Smooth muscle cell of trachea (primary cell): ENCODE measurements around the gene KRT10. TPM values are rescaled to one million over a fixed set of nuclear protein-coding genes. Genes with fewer than 3 reads are reported as not detected.

Experiments used
- total RNA-seq: library from RNA; depleted of rRNA; stranded (reverse); fragments of >200 nt; gene quantifications from 2 replicates; pipeline ENCODE4 v1.2.1, GENCODE V29; 2014

The KRT10 gene
- 1.5 and 3.5 TPM in 2 replicates for total RNA-seq

DNA sequence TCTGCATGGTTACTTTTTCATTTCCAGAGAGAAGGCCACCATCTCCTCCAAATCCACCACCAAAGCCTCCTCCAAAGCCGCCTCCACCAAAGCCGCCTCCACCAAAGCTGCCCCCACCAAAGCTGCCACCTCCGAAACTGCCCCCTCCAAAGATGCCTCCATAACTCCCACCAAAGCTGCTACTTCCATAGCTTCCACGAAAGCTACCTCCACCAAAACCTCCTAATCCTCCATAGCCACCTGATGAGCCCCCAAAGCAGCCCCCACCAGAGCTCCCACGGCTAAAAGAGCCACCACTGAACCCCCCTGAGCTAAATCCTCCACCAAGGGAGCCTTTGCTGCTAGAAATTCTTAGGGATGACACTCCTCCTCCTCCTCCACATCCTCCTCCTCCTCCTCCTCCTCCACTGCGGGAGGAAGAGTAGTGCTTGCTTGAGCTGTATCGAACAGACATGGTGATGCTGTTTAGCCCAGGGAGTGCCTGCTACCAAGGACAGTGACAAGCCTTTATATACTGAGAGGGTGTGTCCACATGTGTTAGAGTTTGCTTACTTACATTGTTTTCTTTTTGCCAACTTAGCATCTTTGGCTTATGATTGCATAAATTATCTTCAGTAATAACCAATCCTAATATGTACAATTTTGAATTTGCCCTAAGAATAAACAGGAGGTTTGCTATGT, at the start of gene KRT10:
Gene KRT10 (minus strand): TSS at position 483 of the 681 bp plus-strand sequence. CDS start 29 bp downstream, at position 454.

DNA sequence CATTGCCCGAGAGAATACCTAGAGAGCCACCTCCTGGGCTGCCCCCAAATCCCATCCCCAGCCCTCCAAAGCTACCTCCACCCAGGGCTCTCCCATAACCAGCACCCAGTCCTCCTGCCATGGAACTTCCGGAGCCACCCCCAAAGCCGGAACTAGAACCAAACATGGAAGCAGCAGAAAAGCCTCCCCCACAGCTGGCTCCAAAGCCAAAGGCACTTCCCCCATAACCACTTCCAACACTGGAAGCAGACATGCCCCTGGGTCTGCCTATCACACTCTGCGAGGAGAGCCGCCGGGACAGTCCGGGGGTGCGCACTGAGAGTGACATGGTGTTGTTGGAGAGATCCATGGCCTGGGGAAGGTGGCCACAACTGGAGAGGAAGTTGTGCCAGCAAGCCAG, 44.4 kb upstream of the KRT10 start, which contains the start of gene KRT12:
Gene KRT12 (minus strand): TSS at position 386 of the 400 bp plus-strand sequence. CDS start 37 bp downstream, at position 349.

DNA sequence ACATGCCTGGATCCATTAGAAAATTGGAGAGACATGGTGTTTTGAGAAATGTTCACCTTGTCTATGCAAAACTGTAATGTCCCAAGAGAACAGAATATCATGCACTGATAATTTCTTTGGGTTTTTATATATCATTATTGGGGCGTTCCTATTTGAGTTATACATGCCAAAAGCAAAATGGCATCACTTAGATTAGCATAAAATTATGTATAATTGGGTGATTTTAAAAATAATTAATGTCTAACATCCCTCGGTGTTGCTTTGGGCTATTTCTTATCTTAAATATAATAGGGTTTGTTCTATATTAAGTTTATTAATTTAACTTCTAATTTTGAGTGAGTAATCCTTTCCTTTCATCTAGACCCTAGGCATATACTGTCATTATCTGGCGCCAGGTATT, 22.6 kb downstream of the KRT10 start, which contains the start of gene KRT28:
Gene KRT28 (minus strand): TSS at position 101 of the 400 bp plus-strand sequence. CDS start 66 bp downstream, at position 35.

DNA sequence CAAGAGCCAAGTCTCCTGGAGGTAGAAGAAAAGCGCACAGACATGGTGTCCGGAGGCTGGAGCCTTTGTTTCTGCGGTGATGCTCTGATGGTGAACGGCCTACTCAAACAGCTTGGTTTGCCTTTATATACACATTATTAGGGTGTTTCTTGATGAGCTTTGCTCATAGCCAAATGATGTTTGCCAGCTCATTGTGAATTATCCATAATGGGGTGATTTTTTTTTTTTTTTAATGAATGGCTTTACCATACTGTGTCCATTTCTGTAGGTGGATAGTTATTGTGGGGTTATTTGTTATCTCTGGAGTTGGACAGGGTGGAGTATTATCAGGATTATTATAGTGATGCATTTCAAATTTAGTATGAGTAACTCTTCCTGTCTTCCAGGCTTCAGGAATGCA, 40.0 kb downstream of the KRT10 start, which contains the start of gene KRT27:
Gene KRT27 (minus strand): TSS at position 101 of the 400 bp plus-strand sequence. CDS start 57 bp downstream, at position 44.

DNA sequence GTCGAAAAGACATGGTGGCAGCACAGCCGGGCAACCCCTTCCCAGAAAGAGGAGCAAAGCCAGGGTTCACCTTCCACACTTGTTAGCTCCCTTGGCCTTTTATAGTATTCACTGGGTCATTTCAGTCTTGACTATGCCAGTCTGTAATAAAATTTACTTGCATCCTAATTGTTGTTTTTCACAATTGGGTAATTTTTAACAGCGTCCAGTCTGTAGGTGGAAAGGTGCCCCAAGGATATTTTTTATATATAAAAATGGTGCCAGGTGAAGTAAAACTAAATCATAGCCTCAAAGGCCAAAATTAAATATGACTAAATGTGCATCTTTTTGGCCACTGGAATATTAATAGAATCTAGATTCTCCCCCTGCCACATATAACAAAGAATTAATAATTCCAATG, 50.3 kb downstream of the KRT10 start, which contains the start of gene KRT26:
Gene KRT26 (minus strand): TSS at position 101 of the 400 bp plus-strand sequence. CDS start 88 bp downstream, at position 13.

Other genes with a start within 250 kb of the KRT10 start
- 82.4 and 89.9 TPM in 2 replicates for gene SMARCE1, start 174.8 kb downstream of the KRT10 start, total RNA-seq
- not detected in 2 replicates for gene KRT222, start 157.4 kb downstream of the KRT10 start, total RNA-seq
- gene KRT24, start 118.9 kb downstream of the KRT10 start, total RNA-seq = not detected in 2 replicates
- not detected in 2 replicates for gene KRT25, start 67.3 kb downstream of the KRT10 start, total RNA-seq
- not detected in 2 replicates for gene KRT26, start 50.4 kb downstream of the KRT10 start, total RNA-seq
- gene KRT27, start 40.1 kb downstream of the KRT10 start, total RNA-seq = not detected in 2 replicates
- not detected in 2 replicates for gene KRT28, start 22.7 kb downstream of the KRT10 start, total RNA-seq
- gene KRT12, start 44.6 kb upstream of the KRT10 start, total RNA-seq = not detected in 2 replicates
- not detected in 2 replicates for gene KRT20, start 62.6 kb upstream of the KRT10 start, total RNA-seq
- 0.17 and 0.87 TPM in 2 replicates for gene KRT23, start 115.0 kb upstream of the KRT10 start, total RNA-seq
- not detected in 2 replicates for gene KRT39, start 144.3 kb upstream of the KRT10 start, total RNA-seq
- not detected in 2 replicates for gene KRT40, start 161.7 kb upstream of the KRT10 start, total RNA-seq
- gene KRTAP3-3, start 171.6 kb upstream of the KRT10 start, total RNA-seq = not detected in 2 replicates
- gene KRTAP3-2, start 177.3 kb upstream of the KRT10 start, total RNA-seq = not detected in 2 replicates
- not detected in 2 replicates for gene KRTAP3-1, start 186.5 kb upstream of the KRT10 start, total RNA-seq
- gene KRTAP1-5, start 204.6 kb upstream of the KRT10 start, total RNA-seq = 2.2 TPM in 1 of 2 replicates, not detected in the other
- not detected in 2 replicates for gene KRTAP1-4, start 207.6 kb upstream of the KRT10 start, total RNA-seq
- not detected in 2 replicates for gene KRTAP1-3, start 212.3 kb upstream of the KRT10 start, total RNA-seq
- gene KRTAP1-1, start 218.8 kb upstream of the KRT10 start, total RNA-seq = not detected in 2 replicates
- not detected in 2 replicates for gene KRTAP2-1, start 224.7 kb upstream of the KRT10 start, total RNA-seq
- gene KRTAP2-2, start 232.6 kb upstream of the KRT10 start, total RNA-seq = not detected in 2 replicates
- not detected in 2 replicates for gene KRTAP2-3, start 237.5 kb upstream of the KRT10 start, total RNA-seq
- gene KRTAP2-4, start 243.3 kb upstream of the KRT10 start, total RNA-seq = not detected in 2 replicates